MCF 10A (cell line): ENCODE results near the gene TMEM238L. TPM values are rescaled to one million over a fixed set of nuclear protein-coding genes. Genes with fewer than 3 reads are reported as not detected.
A peak's percentile ranks its signal among the peaks of the same experiment; 100 is the strongest.

ENCODE experiments used
- BruUV-seq: library from RNA; stranded (reverse); fragments of 400-500 nt; replicated peaks from 2 replicates; lab custom pipeline; 2021; lab: Mats Ljungman, UMichigan
- CTCF ChIA-PET: fragments of 300-600 bp; sonication (Branson Sonifier 250); formaldehyde crosslinking; extraction: SDS; loops from one replicate; lab custom pipeline; 2021; ENCODE audit warnings: antibody characterized with exemption, inconsistent platforms; lab: Yijun Ruan, JAX
- POLR2A ChIA-PET: fragments of 300-600, 350-650 bp; sonication (Branson Sonifier 250); formaldehyde crosslinking; extraction: SDS; loops from one replicate; lab custom pipeline; 2020; ENCODE audit warnings: antibody characterized with exemption, inconsistent platforms; lab: Yijun Ruan, JAX
- DNase-seq: peaks from one replicate; pipeline ENCODE4 v3.0.0-alpha.2; 2018; ENCODE audit not compliant: unreplicated experiment
- H3K27ac Mint-ChIP-seq: one replicate; pipeline ENCODE4 v1.8.0; 2022; ENCODE audit warnings: mild to moderate bottlenecking, low read depth, mixed read lengths; ENCODE audit not compliant: unreplicated experiment
- H3K27me3 Mint-ChIP-seq: one replicate; pipeline ENCODE4 v1.8.0; 2022; ENCODE audit warnings: mixed read lengths; ENCODE audit not compliant: insufficient read depth, unreplicated experiment
- H3K36me3 Mint-ChIP-seq: one replicate; pipeline ENCODE4 v1.8.0; 2022; ENCODE audit warnings: mild to moderate bottlenecking, moderate library complexity, mixed read lengths; ENCODE audit not compliant: insufficient read depth, unreplicated experiment
- H3K4me1 Mint-ChIP-seq: one replicate; pipeline ENCODE4 v1.8.0; 2022; ENCODE audit warnings: mixed read lengths; ENCODE audit not compliant: insufficient read depth, unreplicated experiment
- H3K4me3 Mint-ChIP-seq: one replicate; pipeline ENCODE4 v1.8.0; 2022; ENCODE audit warnings: mild to moderate bottlenecking, moderate library complexity, mixed read lengths; ENCODE audit not compliant: unreplicated experiment
- H3K9me3 Mint-ChIP-seq: one replicate; pipeline ENCODE4 v1.8.0; 2022; ENCODE audit warnings: mixed read lengths; ENCODE audit not compliant: unreplicated experiment
- intact Hi-C: fragments of 100-400 bp; cut with micrococcal nuclease; formaldehyde crosslinking; loops from 2 replicates; pipeline ENCODE4 v1.14.1; 2022
- total RNA-seq: library from RNA; stranded (reverse); gene quantifications from 2 replicates; pipeline ENCODE4 v1.2.3, GENCODE V29; 2022
- TF ChIP-seq, protein P1 (sequence below): fragments of 200-600 bp; IDR thresholded peaks from one replicate; pipeline ENCODE4 v1.8.0; 2022; ENCODE audit warnings: antibody characterized with exemption, mild to moderate bottlenecking; ENCODE audit not compliant: unreplicated experiment

Gene TMEM238L
- total RNA-seq, 1 experiment from 2014 or later = not detected

DNA sequence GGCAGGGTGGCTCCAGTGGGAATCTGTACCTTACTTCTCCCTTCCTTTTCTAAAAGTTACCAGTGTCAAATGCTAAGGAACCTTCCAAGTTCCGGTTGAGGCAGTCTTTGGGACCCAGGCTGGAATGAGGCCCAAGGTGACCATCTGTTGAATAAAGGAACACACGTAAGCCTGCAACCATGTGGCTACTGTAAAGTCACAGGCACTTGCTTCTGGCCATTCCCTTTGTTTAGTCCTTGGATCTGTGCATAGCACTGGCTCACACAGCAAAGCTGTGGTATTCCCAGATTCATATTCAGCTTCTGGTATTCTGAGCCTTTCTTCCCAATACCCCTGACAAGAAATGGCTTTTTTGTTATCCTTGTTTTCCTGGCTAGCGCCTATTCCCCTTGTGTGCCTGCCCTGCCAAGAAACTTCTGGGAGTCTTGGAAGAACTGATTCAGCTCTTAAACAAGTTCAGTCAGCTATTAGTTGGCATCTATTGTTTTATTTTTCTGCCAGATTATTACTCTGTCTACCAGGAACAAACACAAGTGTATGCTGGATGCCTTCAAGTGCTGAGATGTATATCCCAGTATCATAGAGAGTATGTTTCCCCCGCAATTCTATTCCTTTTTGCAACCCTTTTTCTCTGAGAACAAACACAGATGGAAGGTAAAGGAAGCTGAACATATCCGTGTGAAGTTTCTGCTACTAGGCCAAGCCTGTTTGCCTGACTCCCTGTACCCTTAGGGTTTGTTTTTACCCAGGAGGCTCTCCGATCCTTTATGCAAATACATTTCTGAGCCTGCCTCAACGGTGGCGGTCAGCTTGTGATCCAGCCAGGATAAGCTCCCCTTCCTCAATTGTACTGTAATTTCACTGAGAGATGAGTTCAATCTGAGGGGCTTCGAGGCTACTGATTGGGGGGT lies 13.2 kb downstream of the TMEM238L start:
- CTCF ChIA-PET = interaction anchor here (0.6 to 2.6 kb wide), 7 partner anchors 19 to 1213 kb away, joined by 3 to 15 read pairs (median 3); no protein-coding TSS in a partner anchor
- Mint-ChIP-seq H3K36me3 (no peaks in the 10 kb centered on the region), H3K9me3 (no peaks in the 10 kb centered on the region), H3K27ac (no peak overlapping the region), H3K4me3 (no peak overlapping the region), H3K4me1 (peaks cover 5% of the 10 kb centered on the region), H3K27me3 (no peaks in the 10 kb centered on the region)
- TF ChIP-seq, protein P1, sequence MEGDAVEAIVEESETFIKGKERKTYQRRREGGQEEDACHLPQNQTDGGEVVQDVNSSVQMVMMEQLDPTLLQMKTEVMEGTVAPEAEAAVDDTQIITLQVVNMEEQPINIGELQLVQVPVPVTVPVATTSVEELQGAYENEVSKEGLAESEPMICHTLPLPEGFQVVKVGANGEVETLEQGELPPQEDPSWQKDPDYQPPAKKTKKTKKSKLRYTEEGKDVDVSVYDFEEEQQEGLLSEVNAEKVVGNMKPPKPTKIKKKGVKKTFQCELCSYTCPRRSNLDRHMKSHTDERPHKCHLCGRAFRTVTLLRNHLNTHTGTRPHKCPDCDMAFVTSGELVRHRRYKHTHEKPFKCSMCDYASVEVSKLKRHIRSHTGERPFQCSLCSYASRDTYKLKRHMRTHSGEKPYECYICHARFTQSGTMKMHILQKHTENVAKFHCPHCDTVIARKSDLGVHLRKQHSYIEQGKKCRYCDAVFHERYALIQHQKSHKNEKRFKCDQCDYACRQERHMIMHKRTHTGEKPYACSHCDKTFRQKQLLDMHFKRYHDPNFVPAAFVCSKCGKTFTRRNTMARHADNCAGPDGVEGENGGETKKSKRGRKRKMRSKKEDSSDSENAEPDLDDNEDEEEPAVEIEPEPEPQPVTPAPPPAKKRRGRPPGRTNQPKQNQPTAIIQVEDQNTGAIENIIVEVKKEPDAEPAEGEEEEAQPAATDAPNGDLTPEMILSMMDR = no peak
- BruUV-seq = TSS peak; percentile 100
- POLR2A ChIA-PET = no interaction called here
- DNase-seq = no peak
- intact Hi-C loops = no loop called here

GRCh38 chr17:10789694-10790271 lies 14.1 kb downstream of the TMEM238L start:
- DNase-seq = no peak
- TF ChIP-seq, protein P1 = no peak
- H3K27me3 Mint-ChIP-seq = no peaks in the 10 kb centered on the region
- H3K9me3 Mint-ChIP-seq = no peaks in the 10 kb centered on the region
- peaks cover 5% of the 10 kb centered on the region for H3K4me1 Mint-ChIP-seq
- POLR2A ChIA-PET = no interaction called here
- intact Hi-C loops = no loop called here
- no peaks in the 10 kb centered on the region for H3K36me3 Mint-ChIP-seq
- H3K4me3 Mint-ChIP-seq = no peak overlapping the region
- BruUV-seq = no TSS peak
- CTCF ChIA-PET = interaction anchor here (0.6 to 2.6 kb wide), 5 partner anchors 16 to 1197 kb away, joined by 3 to 15 read pairs (median 4); no protein-coding TSS in a partner anchor
- no peak overlapping the region for H3K27ac Mint-ChIP-seq

GRCh38 chr17:10787306-10788045 lies 16.4 kb downstream of the TMEM238L start:
- Mint-ChIP-seq H3K4me3 (no peak overlapping the region), H3K27me3 (peaks cover 15% of the 10 kb centered on the region), H3K4me1 (no peaks in the 10 kb centered on the region), H3K9me3 (no peaks in the 10 kb centered on the region), H3K27ac (no peak overlapping the region), H3K36me3 (no peaks in the 10 kb centered on the region)
- intact Hi-C loops = no loop called here
- TF ChIP-seq, protein P1 = no peak
- POLR2A ChIA-PET = no interaction called here
- CTCF ChIA-PET = interaction anchor here (1.2 kb wide), 1 partner anchor 14 kb away, joined by 9 read pairs; no protein-coding TSS in a partner anchor
- DNase-seq = no peak
- BruUV-seq = no TSS peak
